ENCODE data around the gene ZNF775.

Gene ZNF775

DNA sequence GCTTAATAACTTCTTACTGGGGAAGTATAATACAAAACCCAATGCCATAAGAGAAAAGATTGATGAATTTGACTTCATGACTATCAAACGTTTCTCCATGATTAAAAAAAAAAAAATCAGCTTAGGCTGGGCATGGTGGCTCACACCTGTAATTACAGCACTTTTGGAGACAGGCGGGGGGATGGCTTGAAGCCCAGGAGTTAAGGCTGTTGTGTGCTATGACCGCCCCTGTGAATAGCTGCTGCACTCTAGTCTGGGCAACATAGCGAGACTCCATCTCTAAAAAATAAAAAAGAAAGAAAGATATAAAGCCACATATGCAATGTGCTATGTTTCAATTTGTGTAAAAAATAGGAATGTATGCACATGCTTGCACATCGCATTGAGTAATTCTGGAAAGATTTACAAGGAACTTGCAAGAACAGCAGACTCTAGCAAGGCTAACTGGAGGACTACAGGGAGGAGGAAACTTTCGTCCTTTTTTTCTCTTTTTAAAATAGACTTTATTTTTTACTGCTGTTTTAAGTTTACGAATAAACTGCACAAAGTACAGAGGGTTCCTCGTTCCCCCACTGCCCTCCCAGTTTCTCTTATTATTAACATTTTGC, 27.4 kb upstream of the ZNF775 start:
- FAIRE-seq: no peak
- no peak for TF ChIP-seq TAF1 (IDR thresholded peaks at IDR 0.05; ENCODE audit: borderline replicate concordance, low read depth, low read length)
- no peak for TF ChIP-seq POLR2A (IDR thresholded peaks at IDR 0.05; ENCODE audit: low read depth, low read length)
- no peak for TF ChIP-seq POLR2AphosphoS5 (IDR thresholded peaks at IDR 0.05; ENCODE audit: low read depth, low read length)

GRCh38 chr7:150355666-150356059, 23.5 kb upstream of the ZNF775 start:
- TF ChIP-seq POLR2A (IDR thresholded peaks at IDR 0.05; ENCODE audit: low read depth, low read length) (no peak), POLR2AphosphoS5 (IDR thresholded peaks at IDR 0.05; ENCODE audit: low read depth, low read length) (no peak), TAF1 (IDR thresholded peaks at IDR 0.05; ENCODE audit: borderline replicate concordance, low read depth, low read length) (no peak)
- DNase-seq (ENCODE audit: insufficient read length) (no peak), FAIRE-seq (no peak)

More for the DNA sequence above, 27.4 kb upstream of the ZNF775 start:
- DNase-seq (ENCODE audit: insufficient read length): no peak

GRCh38 chr7:150356265-150356897, 22.7 kb upstream of the ZNF775 start:
- DNase-seq (ENCODE audit: insufficient read length) (no peak), FAIRE-seq (peak; percentile 24)
- TF ChIP-seq POLR2A (IDR thresholded peaks at IDR 0.05; ENCODE audit: low read depth, low read length): no peak
- TF ChIP-seq POLR2AphosphoS5 (IDR thresholded peaks at IDR 0.05; ENCODE audit: low read depth, low read length): no peak
- no peak for TF ChIP-seq TAF1 (IDR thresholded peaks at IDR 0.05; ENCODE audit: borderline replicate concordance, low read depth, low read length)

- FAIRE-seq: peak; percentile 82
- TF ChIP-seq POLR2AphosphoS5 (IDR thresholded peaks at IDR 0.05; ENCODE audit: low read depth, low read length) (no peak), TAF1 (IDR thresholded peaks at IDR 0.05; ENCODE audit: borderline replicate concordance, low read depth, low read length) (no peak), POLR2A (IDR thresholded peaks at IDR 0.05; ENCODE audit: low read depth, low read length) (no peak)
- no peak for DNase-seq (ENCODE audit: insufficient read length)
Observed at GRCh38 chr7:150357270-150357669, 21.9 kb upstream of the ZNF775 start.

GRCh38 chr7:150357771-150358427, 21.2 kb upstream of the ZNF775 start:
- TF ChIP-seq POLR2AphosphoS5 (IDR thresholded peaks at IDR 0.05; ENCODE audit: low read depth, low read length) (no peak), POLR2A (IDR thresholded peaks at IDR 0.05; ENCODE audit: low read depth, low read length) (no peak), TAF1 (IDR thresholded peaks at IDR 0.05; ENCODE audit: borderline replicate concordance, low read depth, low read length) (no peak)
- FAIRE-seq (no peak), DNase-seq (ENCODE audit: insufficient read length) (no peak)

GRCh38 chr7:150358433-150358832, 20.7 kb upstream of the ZNF775 start:
- TF ChIP-seq POLR2AphosphoS5 (IDR thresholded peaks at IDR 0.05; ENCODE audit: low read depth, low read length) (no peak), TAF1 (IDR thresholded peaks at IDR 0.05; ENCODE audit: borderline replicate concordance, low read depth, low read length) (no peak), POLR2A (IDR thresholded peaks at IDR 0.05; ENCODE audit: low read depth, low read length) (no peak)
- no peak for DNase-seq (ENCODE audit: insufficient read length)
- FAIRE-seq: no peak

DNA sequence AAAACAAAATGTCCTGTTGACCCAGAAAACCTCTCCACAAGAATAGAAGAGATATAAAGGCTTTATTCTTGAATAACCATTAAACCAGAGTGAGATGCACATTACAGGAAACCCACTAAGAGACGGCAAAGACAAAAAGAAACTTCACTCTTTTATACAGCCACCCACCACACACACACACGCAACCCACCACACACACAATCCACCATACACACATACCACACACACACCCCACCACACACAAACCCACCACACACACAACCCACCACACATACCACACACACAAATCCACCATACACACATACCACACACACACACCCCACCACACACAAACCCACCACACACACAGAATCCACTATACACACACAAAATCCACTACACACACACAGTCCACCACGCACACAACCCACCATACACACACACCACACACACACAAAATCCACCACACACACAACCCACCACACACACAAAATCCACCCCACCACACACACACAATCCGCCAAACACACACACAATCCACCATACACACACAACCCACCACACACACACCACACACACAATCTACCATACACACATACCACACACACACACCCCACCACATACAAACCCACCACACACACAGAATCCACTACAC, 20.0 kb upstream of the ZNF775 start:
- FAIRE-seq (peak; percentile 83), DNase-seq (ENCODE audit: insufficient read length) (no peak)
- TF ChIP-seq TAF1 (IDR thresholded peaks at IDR 0.05; ENCODE audit: borderline replicate concordance, low read depth, low read length): no peak
- no peak for TF ChIP-seq POLR2A (IDR thresholded peaks at IDR 0.05; ENCODE audit: low read depth, low read length)
- TF ChIP-seq POLR2AphosphoS5 (IDR thresholded peaks at IDR 0.05; ENCODE audit: low read depth, low read length): no peak

- DNase-seq (ENCODE audit: insufficient read length) (no peak), FAIRE-seq (peak; percentile 67)
Observed at GRCh38 chr7:150359622-150360362, 19.3 kb upstream of the ZNF775 start.

DNA sequence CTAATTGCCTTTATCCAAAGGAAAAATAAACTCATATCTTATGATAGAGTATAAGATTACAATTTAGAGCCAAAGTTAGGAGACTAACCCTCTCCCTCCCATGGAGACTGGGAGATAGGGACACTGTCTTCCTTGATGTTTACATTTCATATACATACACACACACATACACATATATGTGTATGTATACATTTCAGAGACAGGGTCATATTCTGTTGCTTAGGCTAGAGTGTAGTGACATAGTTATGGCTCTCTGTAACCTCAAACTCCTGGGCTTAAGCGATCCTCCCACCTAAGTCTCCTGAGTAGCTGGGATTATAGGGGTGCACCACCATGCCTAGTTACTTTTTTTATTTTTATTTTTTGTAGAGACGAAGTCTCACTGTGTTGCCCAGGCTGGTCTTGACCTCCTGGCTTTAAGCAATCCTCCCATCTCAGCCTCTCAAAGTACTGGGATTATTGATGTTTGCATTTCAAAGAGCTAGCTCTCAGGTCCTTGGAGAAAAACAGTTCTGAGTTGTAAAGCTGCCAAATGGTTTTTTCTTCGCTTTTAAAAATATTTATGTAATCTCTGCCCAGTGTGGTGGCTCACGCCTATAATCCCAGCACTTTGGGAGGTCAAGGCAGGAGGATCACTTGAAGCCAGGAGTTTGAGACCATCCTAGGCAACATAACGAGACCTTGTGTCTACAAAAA, 18.6 kb upstream of the ZNF775 start:
- TF ChIP-seq POLR2AphosphoS5 (IDR thresholded peaks at IDR 0.05; ENCODE audit: low read depth, low read length) (no peak), TAF1 (IDR thresholded peaks at IDR 0.05; ENCODE audit: borderline replicate concordance, low read depth, low read length) (no peak), POLR2A (IDR thresholded peaks at IDR 0.05; ENCODE audit: low read depth, low read length) (no peak)
- no peak for DNase-seq (ENCODE audit: insufficient read length)
- FAIRE-seq: no peak

More at GRCh38 chr7:150359622-150360362, 19.3 kb upstream of the ZNF775 start:
- no peak for TF ChIP-seq POLR2AphosphoS5 (IDR thresholded peaks at IDR 0.05; ENCODE audit: low read depth, low read length)
- TF ChIP-seq TAF1 (IDR thresholded peaks at IDR 0.05; ENCODE audit: borderline replicate concordance, low read depth, low read length): no peak
- TF ChIP-seq POLR2A (IDR thresholded peaks at IDR 0.05; ENCODE audit: low read depth, low read length): no peak

DNA sequence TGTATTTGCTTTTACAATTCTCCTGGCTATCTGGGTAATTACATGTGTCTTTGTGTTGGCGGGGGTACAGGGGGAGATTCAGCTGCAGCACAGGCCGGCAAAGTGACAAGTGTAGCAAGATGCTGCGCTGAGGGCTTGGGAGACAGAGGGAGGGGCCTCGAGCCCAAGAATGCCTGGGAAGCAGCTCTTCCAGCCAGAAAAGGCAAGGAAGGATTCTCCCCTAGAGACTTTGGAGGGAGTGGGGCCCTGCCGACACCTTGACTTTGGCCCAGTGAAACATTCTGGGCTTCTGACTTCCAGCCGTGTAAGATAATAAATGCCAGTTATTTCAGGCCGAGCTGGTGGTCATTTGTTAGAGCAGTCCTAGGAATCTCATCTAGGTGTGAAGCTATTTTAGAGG, 17.7 kb upstream of the ZNF775 start:
- FAIRE-seq: no peak
- no peak for DNase-seq (ENCODE audit: insufficient read length)
- TF ChIP-seq POLR2A (IDR thresholded peaks at IDR 0.05; ENCODE audit: low read depth, low read length): no peak
- no peak for TF ChIP-seq POLR2AphosphoS5 (IDR thresholded peaks at IDR 0.05; ENCODE audit: low read depth, low read length)
- TF ChIP-seq TAF1 (IDR thresholded peaks at IDR 0.05; ENCODE audit: borderline replicate concordance, low read depth, low read length): no peak

Measured in GM12892 (cell line).